H1 (cell line): ENCODE measurements around the gene MCC. TPM values are rescaled to one million over a fixed set of nuclear protein-coding genes. Genes with fewer than 3 reads are reported as not detected.

ENCODE experiments used
- CTCF ChIA-PET: fragments of 300-600 bp; sonication (Branson Sonifier 250); formaldehyde crosslinking; loops from one replicate; lab custom pipeline; 2021; ENCODE audit not compliant: partially characterized antibody; lab: Charles Lee
- POLR2A ChIA-PET: fragments of 300-600 bp; sonication (Branson Sonifier 250); formaldehyde crosslinking; loops from one replicate; lab custom pipeline; 2021; ENCODE audit warnings: inconsistent platforms; ENCODE audit not compliant: partially characterized antibody; lab: Charles Lee
- DNase-seq, 2 experiments: peaks; one replicate each; pipeline versions ENCODE4 v3.0.0 to v3.0.0-alpha.2; 2010 to 2022; ENCODE audit warnings: low spot score in 2 of 2, low read depth in 1 of 2, mixed read lengths in 1 of 2
- FAIRE-seq: peaks from 2 replicates; lab custom pipeline; 2011; peaks lifted over from hg19 to GRCh38; lab: Jason Lieb, UNC
- H2AFZ ChIP-seq: 2 replicates; pipeline ENCODE4 v1.8.1; 2012; ENCODE audit warnings: low read length, inconsistent platforms
- H2AK5ac ChIP-seq: 2 replicates; pipeline ENCODE4 v1.6.1; 2013; ENCODE audit warnings: low read depth, low read length
- H2BK120ac ChIP-seq: replicated peaks from 2 replicates; pipeline ENCODE3; 2013; ENCODE audit warnings: low read depth, low read length, inconsistent platforms
- H2BK12ac ChIP-seq: 2 replicates; pipeline ENCODE4 v1.6.1; 2013; ENCODE audit warnings: low read depth, low read length
- H2BK15ac ChIP-seq: 2 replicates; pipeline ENCODE4 v1.6.1; 2013; ENCODE audit warnings: low read length
- H2BK20ac ChIP-seq: 2 replicates; pipeline ENCODE4 v1.6.1; 2013; ENCODE audit warnings: low read length
- H2BK5ac ChIP-seq: 2 replicates; pipeline ENCODE4 v1.6.1; 2013; ENCODE audit warnings: low read depth, low read length
- H3K14ac ChIP-seq: 2 replicates; pipeline ENCODE4 v1.6.1; 2013; ENCODE audit warnings: inconsistent platforms; ENCODE audit not compliant: insufficient read length
- H3K18ac ChIP-seq: 2 replicates; pipeline ENCODE4 v1.6.1; 2013; ENCODE audit warnings: low read length; ENCODE audit errors: extremely low read depth
- H3K23ac ChIP-seq: 2 replicates; pipeline ENCODE4 v1.6.1; 2013; ENCODE audit warnings: inconsistent platforms; ENCODE audit not compliant: insufficient read length
- H3K23me2 ChIP-seq: 2 replicates; pipeline ENCODE4 v1.6.1; 2013; ENCODE audit warnings: low read depth, low read length
- H3K27ac ChIP-seq: 2 replicates; pipeline ENCODE4 v1.6.1; 2011; ENCODE audit warnings: low read depth, low read length, inconsistent platforms
- H3K27me3 ChIP-seq, 4 experiments: replicated peaks in 1 of 4; 1 replicate in 1 of 4; 2 replicates in 3 of 4; pipeline versions ENCODE4 v1.6.1 to v1.8.1; 2011 to 2013; ENCODE audit warnings: low read length in 3 of 4, mild to moderate bottlenecking in 3 of 4, inconsistent platforms in 2 of 4, mixed read lengths in 2 of 4, moderate library complexity in 1 of 4; ENCODE audit not compliant: control insufficient read depth in 3 of 4, insufficient read depth in 3 of 4; ENCODE audit errors: extremely low read depth in 1 of 4
- H3K36me3 ChIP-seq, 4 experiments: 2 replicates each; pipeline versions ENCODE4 v1.6.1 to v1.8.1; 2011 to 2013; ENCODE audit warnings: mild to moderate bottlenecking in 4 of 4, low read length in 3 of 4, moderate library complexity in 2 of 4, control low read depth in 1 of 4, inconsistent platforms in 1 of 4; ENCODE audit not compliant: insufficient read depth in 4 of 4, control insufficient read depth in 2 of 4
- H3K4ac ChIP-seq: replicated peaks from 2 replicates; pipeline ENCODE3; 2013; ENCODE audit warnings: low read length, low read depth, mixed read lengths, inconsistent platforms; ENCODE audit not compliant: insufficient read length
- H3K4me1 ChIP-seq, 4 experiments: replicated peaks in 1 of 4; 1 replicate in 1 of 4; 2 replicates in 3 of 4; pipeline versions ENCODE4 v1.6.1 to v1.8.1; 2011 to 2013; ENCODE audit warnings: low read length in 3 of 4, inconsistent platforms in 2 of 4, mixed read lengths in 1 of 4; ENCODE audit not compliant: insufficient read depth in 4 of 4, control insufficient read depth in 3 of 4
- H3K4me2 ChIP-seq, 2 experiments: 2 replicates each; pipeline versions ENCODE4 v1.6.1 to v1.8.1; 2011 to 2013; ENCODE audit warnings: low read depth in 2 of 2, low read length in 2 of 2, control low read depth in 1 of 2, inconsistent platforms in 1 of 2, mild to moderate bottlenecking in 1 of 2; ENCODE audit not compliant: insufficient read depth in 1 of 2
- H3K4me3 ChIP-seq, 4 experiments: fragments of 200-600, 300-600 bp in 1 of 4; sonication (generic), shearing (Covaris generic), sonication (Bioruptor Twin) in 1 of 4; 2 replicates each; pipeline versions ENCODE4 v1.5.1 to v1.8.1; 2011 to 2016; ENCODE audit warnings: low read length in 4 of 4, low read depth in 3 of 4, control low read depth in 2 of 4, inconsistent platforms in 2 of 4, mild to moderate bottlenecking in 2 of 4, mixed read lengths in 1 of 4, moderate library complexity in 1 of 4; ENCODE audit not compliant: insufficient read depth in 2 of 4; ENCODE audit errors: extremely low read depth in 1 of 4
- H3K56ac ChIP-seq: replicated peaks from 2 replicates; pipeline ENCODE3; 2013; ENCODE audit warnings: low read depth, mild to moderate bottlenecking, mixed read lengths, low read length, inconsistent platforms; ENCODE audit not compliant: insufficient read length
- H3K79me1 ChIP-seq: 2 replicates; pipeline ENCODE4 v1.6.1; 2013; ENCODE audit warnings: low read depth, low read length, control low read depth
- H3K79me2 ChIP-seq, 2 experiments: 2 replicates each; pipeline versions ENCODE4 v1.6.1 to v1.8.1; 2012 to 2013; ENCODE audit warnings: low read length in 2 of 2, mild to moderate bottlenecking in 2 of 2, inconsistent platforms in 1 of 2; ENCODE audit not compliant: insufficient read depth in 2 of 2, control insufficient read depth in 1 of 2
- H3K9ac ChIP-seq, 4 experiments: replicated peaks in 1 of 4; 1 replicate in 1 of 4; 2 replicates in 3 of 4; pipeline versions ENCODE4 v1.6.1 to v1.8.1; 2011 to 2013; ENCODE audit warnings: low read depth in 3 of 4, low read length in 3 of 4, control low read depth in 2 of 4, mild to moderate bottlenecking in 2 of 4, moderate library complexity in 2 of 4, inconsistent platforms in 1 of 4; ENCODE audit errors: extremely low read depth in 1 of 4
- H3K9me3 ChIP-seq, 2 experiments: 2 replicates each; pipeline versions ENCODE4 v1.6.1 to v1.8.1; 2012 to 2013; ENCODE audit warnings: mild to moderate bottlenecking in 2 of 2, moderate library complexity in 2 of 2, control low read depth in 1 of 2, inconsistent platforms in 1 of 2, low read depth in 1 of 2, low read length in 1 of 2, mixed read lengths in 1 of 2; ENCODE audit not compliant: insufficient read depth in 2 of 2
- H4K20me1 ChIP-seq, 2 experiments: replicated peaks in 1 of 2; 2 replicates each; pipeline versions ENCODE3 to v1.8.1; 2011 to 2013; ENCODE audit warnings: inconsistent platforms in 2 of 2, low read length in 2 of 2, mild to moderate bottlenecking in 1 of 2; ENCODE audit not compliant: insufficient read depth in 2 of 2, control insufficient read depth in 1 of 2
- H4K5ac ChIP-seq: 2 replicates; pipeline ENCODE4 v1.6.1; 2013; ENCODE audit warnings: low read length, low read depth, mixed read lengths, inconsistent platforms; ENCODE audit not compliant: insufficient read length
- H4K8ac ChIP-seq: 2 replicates; pipeline ENCODE4 v1.8.0; 2013; ENCODE audit warnings: mild to moderate bottlenecking, moderate library complexity, low read length, inconsistent platforms; ENCODE audit not compliant: insufficient read depth; ENCODE audit errors: extremely low read depth
- H4K91ac ChIP-seq: replicated peaks from 2 replicates; pipeline ENCODE3; 2013; ENCODE audit warnings: low read length, mixed read lengths, inconsistent platforms; ENCODE audit not compliant: insufficient read length
- BCL11A ChIP-seq, 2 experiments: IDR thresholded peaks; one replicate each; pipeline ENCODE4 v1.6.1; 2011; ENCODE audit warnings: low read depth in 2 of 2, low read length in 2 of 2, mild to moderate bottlenecking in 2 of 2
- BRCA1 ChIP-seq: IDR thresholded peaks from 2 replicates; pipeline ENCODE4 v1.6.1; 2012; ENCODE audit warnings: low read depth, low read length, improper control_type of control experiment
- EGR1 ChIP-seq: IDR thresholded peaks from 2 replicates; pipeline ENCODE4 v1.6.1; 2011; ENCODE audit warnings: low read depth, low read length, borderline replicate concordance
- EZH2 ChIP-seq: fragments of 200-600 bp; sonication (generic); IDR thresholded peaks from 2 replicates; pipeline ENCODE4 v1.7.1; 2012; ENCODE audit warnings: low read depth, mild to moderate bottlenecking, moderate library complexity, low read length, inconsistent platforms; ENCODE audit not compliant: severe bottlenecking
- JUN ChIP-seq: IDR thresholded peaks from 2 replicates; pipeline ENCODE4 v1.6.1; 2011; ENCODE audit warnings: low read depth, mild to moderate bottlenecking, improper control_type of control experiment, low read length
- NRF1 ChIP-seq: IDR thresholded peaks from 2 replicates; pipeline ENCODE4 v1.6.1; 2011; ENCODE audit warnings: mild to moderate bottlenecking, low read depth, low read length, improper control_type of control experiment
- POLR2A ChIP-seq, 2 experiments: IDR thresholded peaks; 1 replicate in 1 of 2; 2 replicates in 1 of 2; pipeline ENCODE4 v1.6.1; 2011; ENCODE audit warnings: low read depth in 2 of 2, low read length in 2 of 2, mild to moderate bottlenecking in 2 of 2; ENCODE audit errors: control extremely low read depth in 1 of 2
- RFX5 ChIP-seq: IDR thresholded peaks from 2 replicates; pipeline ENCODE4 v1.6.1; 2011; ENCODE audit warnings: low read depth, low read length, improper control_type of control experiment, borderline replicate concordance
- SAP30 ChIP-seq: fragments of 300-600 bp; sonication (generic); IDR thresholded peaks from 2 replicates; pipeline ENCODE4 v1.7.1; 2012; ENCODE audit warnings: low read length, moderate library complexity, mild to moderate bottlenecking, inconsistent platforms; ENCODE audit not compliant: insufficient read depth, insufficient replicate concordance
- SUZ12 ChIP-seq: fragments of 200-600 bp; sonication (generic); IDR thresholded peaks from 2 replicates; pipeline ENCODE4 v1.6.1; 2012; ENCODE audit warnings: mild to moderate bottlenecking, inconsistent platforms, low read length, moderate library complexity, mixed read lengths
- TAF7 ChIP-seq: optimal IDR thresholded peaks from 2 replicates; pipeline ENCODE3; 2011; ENCODE audit warnings: low read depth, mild to moderate bottlenecking, inconsistent platforms, low read length, moderate library complexity, borderline replicate concordance
- TCF12 ChIP-seq: IDR thresholded peaks from 2 replicates; pipeline ENCODE4 v1.6.1; 2011; ENCODE audit warnings: low read depth, mild to moderate bottlenecking, low read length
- YY1 ChIP-seq: IDR thresholded peaks from 2 replicates; pipeline ENCODE4 v1.6.1; 2011; ENCODE audit warnings: low read depth, mild to moderate bottlenecking, low read length
- WGBS, 2 experiments: shearing (Covaris generic) in 1 of 2; methylation state at CpG; one replicate each; pipeline versions ENCODE4 v1.1.6 to v1.1.7; 2013 to 2015; ENCODE audit warnings: low lambda C conversion rate in 2 of 2, mixed read lengths in 2 of 2, inconsistent platforms in 1 of 2, low coverage in 1 of 2, missing lambda C conversion rate in 1 of 2; ENCODE audit not compliant: insufficient replicate concordance in 2 of 2, insufficient coverage in 1 of 2, insufficient read length in 1 of 2; ENCODE audit errors: extremely low coverage in 1 of 2, missing lambda C conversion rate in 1 of 2; 5-methylcytosine and 5-hydroxymethylcytosine counted together
- polyA plus RNA-seq, 7 experiments: library from polyadenylated mRNA; depleted of rRNA in 3 of 7; stranded (reverse) in 5 of 7; unstranded in 2 of 7; fragments of >200 nt in 5 of 7; fragments of 200-250 nt in 2 of 7; gene quantifications; 1 replicate in 5 of 7; 2 replicates in 1 of 7; 4 replicates in 1 of 7; pipeline versions ENCODE4 v1.2.1 to v1.2.3, GENCODE V29; 2011 to 2013; ENCODE audit warnings: missing spikeins in 2 of 7, mixed read lengths in 2 of 7
- total RNA-seq: library from RNA; stranded (reverse); fragmentation: NEBNext Ultra II Directional; extraction: Animal tissue kit (Norgen Biotek cat#: 25700); gene quantifications from 2 replicates; pipeline ENCODE4 v1.2.1, GENCODE V29; 2021

Gene MCC
- total and polyA plus RNA-seq, 2 of the 8 experiments (the other 6 are each of a cell fraction or from before 2014, with no cell fraction given), result 2.6 to 18.3 TPM

- ChIA-PET CTCF (interaction anchor here (0.8 to 3.1 kb wide), 20 partner anchors 19 to 342 kb away, joined by 3 to 19 read pairs (median 4); no protein-coding TSS in a partner anchor), POLR2A (no interaction called here)
- FAIRE-seq, result no peak
- DNase-seq, result no peak
- H2AK5ac ChIP-seq, result no peak overlapping the region
- no peak overlapping the region for H2BK120ac ChIP-seq
- H3K79me1 ChIP-seq, result no peaks in the 10 kb centered on the region
- 94% methylated on average over 6 of the region's 6 CpGs; no CpG with 5 or more reads in 1 of the 2 experiments for WGBS, 2 experiments
- H3K14ac ChIP-seq, result no peak overlapping the region
- H3K56ac ChIP-seq, result no peak overlapping the region
- H2AFZ ChIP-seq, result no peak overlapping the region
- H3K79me2 ChIP-seq, result no peaks in the 10 kb centered on the region
- no peak overlapping the region for H3K9ac ChIP-seq
- H3K4me3 ChIP-seq, result no peak overlapping the region
- H4K8ac ChIP-seq, result no peak overlapping the region
- H2BK12ac ChIP-seq, result no peak overlapping the region
- no peak overlapping the region for H3K4ac ChIP-seq
- no peaks in the 10 kb centered on the region for H3K36me3 ChIP-seq
- H3K27me3 ChIP-seq, result no peaks in the 10 kb centered on the region
- H3K23ac ChIP-seq, result no peak overlapping the region
- H3K27ac ChIP-seq, result no peak overlapping the region
- H4K5ac ChIP-seq, result no peak overlapping the region
- no peaks in the 10 kb centered on the region for H3K23me2 ChIP-seq
- H2BK5ac ChIP-seq, result no peak overlapping the region
- no peak overlapping the region for H2BK20ac ChIP-seq
- H3K9me3 ChIP-seq, result no peaks in the 10 kb centered on the region
- no peak overlapping the region for H2BK15ac ChIP-seq
- H3K18ac ChIP-seq, result no peak overlapping the region
- H3K4me1 ChIP-seq, result no peaks in the 10 kb centered on the region
- no peak overlapping the region for H4K91ac ChIP-seq
- H3K4me2 ChIP-seq, result no peak overlapping the region
- H4K20me1 ChIP-seq, result no peaks in the 10 kb centered on the region
- TF ChIP-seq BCL11A (IDR thresholded peaks at IDR 0.05; ENCODE audit: low read depth in 2 of 2, low read length in 2 of 2), result no peak
- TF ChIP-seq SAP30, result no peak
- TF ChIP-seq RFX5, result no peak
- no peak for TF ChIP-seq BRCA1
- TF ChIP-seq EGR1, result no peak
- no peak for TF ChIP-seq POLR2A (IDR thresholded peaks at IDR 0.05; ENCODE audit: control extremely low read depth in 1 of 2, low read depth in 2 of 2, low read length in 2 of 2)
- TF ChIP-seq YY1, result no peak
- no peak for TF ChIP-seq NRF1
- no peak for TF ChIP-seq JUN
- no peak for TF ChIP-seq TCF12
- no peak for TF ChIP-seq EZH2
- TF ChIP-seq SUZ12, result no peak
- no peak for TF ChIP-seq TAF7
These were observed 150.5 kb downstream of the MCC start for GRCh38 chr5:113337515-113338415.
